Mesendoderm (in vitro differentiated cells): Measurements from ENCODE around the gene SMPDL3B.

ENCODE experiments used
- DNase-seq: peaks from one replicate; pipeline ENCODE4 v3.0.0; 2013
- H2AK5ac ChIP-seq: 2 replicates; pipeline ENCODE4 v1.6.1; 2013; ENCODE audit warnings: low read length, inconsistent platforms
- H2BK120ac ChIP-seq: 2 replicates; pipeline ENCODE4 v1.6.1; 2013; ENCODE audit warnings: low read depth, mild to moderate bottlenecking, low read length, moderate library complexity, mixed read lengths
- H2BK15ac ChIP-seq: replicated peaks from 2 replicates; pipeline ENCODE4 v1.6.1; 2013; ENCODE audit warnings: low read depth, mild to moderate bottlenecking, moderate library complexity
- H2BK5ac ChIP-seq: 2 replicates; pipeline ENCODE4 v1.6.1; 2013; ENCODE audit warnings: low read length, inconsistent platforms
- H3K18ac ChIP-seq: 2 replicates; pipeline ENCODE4 v1.6.1; 2013; ENCODE audit warnings: mild to moderate bottlenecking, low read length, mixed read lengths
- H3K23ac ChIP-seq: one replicate; pipeline ENCODE4 v1.6.1; 2013; ENCODE audit warnings: low read length
- H3K27ac ChIP-seq: 2 replicates; pipeline ENCODE4 v1.5.1; 2013; ENCODE audit warnings: low read depth, mild to moderate bottlenecking, inconsistent platforms, low read length, moderate library complexity
- H3K27me3 ChIP-seq: 2 replicates; pipeline ENCODE4 v1.6.1; 2013; ENCODE audit warnings: low read length, control low read depth, mild to moderate bottlenecking, inconsistent platforms; ENCODE audit not compliant: insufficient read depth, poor library complexity
- H3K36me3 ChIP-seq: 2 replicates; pipeline ENCODE4 v1.6.1; 2013; ENCODE audit warnings: low read length, inconsistent platforms; ENCODE audit not compliant: control insufficient read depth, insufficient read depth
- H3K4ac ChIP-seq: one replicate; pipeline ENCODE4 v1.6.1; 2013; ENCODE audit warnings: low read depth, mild to moderate bottlenecking, low read length, moderate library complexity
- H3K4me1 ChIP-seq: 2 replicates; pipeline ENCODE4 v1.6.1; 2013; ENCODE audit warnings: low read depth, low read length, inconsistent platforms; ENCODE audit not compliant: control insufficient read depth
- H3K4me2 ChIP-seq: 2 replicates; pipeline ENCODE4 v1.6.1; 2013; ENCODE audit warnings: low read length
- H3K4me3 ChIP-seq: 2 replicates; pipeline ENCODE4 v1.5.1; 2013; ENCODE audit warnings: mild to moderate bottlenecking, low read length
- H3K56ac ChIP-seq: one replicate; pipeline ENCODE4 v1.6.1; 2013; ENCODE audit warnings: low read length
- H3K79me1 ChIP-seq: 2 replicates; pipeline ENCODE4 v1.6.1; 2013; ENCODE audit warnings: low read length, inconsistent platforms
- H3K79me2 ChIP-seq: 2 replicates; pipeline ENCODE4 v1.6.1; 2013; ENCODE audit warnings: mild to moderate bottlenecking, low read length; ENCODE audit not compliant: control insufficient read depth, insufficient read depth
- H3K9ac ChIP-seq: 2 replicates; pipeline ENCODE4 v1.6.1; 2013; ENCODE audit warnings: low read length, inconsistent platforms
- H4K5ac ChIP-seq: one replicate; pipeline ENCODE4 v1.6.1; 2013; ENCODE audit warnings: low read length
- H4K8ac ChIP-seq: one replicate; pipeline ENCODE4 v1.6.1; 2013; ENCODE audit warnings: low read depth, mild to moderate bottlenecking, control low read depth, low read length, moderate library complexity
- WGBS: extraction: QIAGEN DNeasy Blood & Tissue Kit; methylation state at CpG from one replicate; pipeline ENCODE4 v1.1.7; 2013; ENCODE audit warnings: low lambda C conversion rate, missing lambda C conversion rate; ENCODE audit not compliant: insufficient coverage; ENCODE audit errors: extremely low coverage; 5-methylcytosine and 5-hydroxymethylcytosine counted together

The SMPDL3B gene

DNA sequence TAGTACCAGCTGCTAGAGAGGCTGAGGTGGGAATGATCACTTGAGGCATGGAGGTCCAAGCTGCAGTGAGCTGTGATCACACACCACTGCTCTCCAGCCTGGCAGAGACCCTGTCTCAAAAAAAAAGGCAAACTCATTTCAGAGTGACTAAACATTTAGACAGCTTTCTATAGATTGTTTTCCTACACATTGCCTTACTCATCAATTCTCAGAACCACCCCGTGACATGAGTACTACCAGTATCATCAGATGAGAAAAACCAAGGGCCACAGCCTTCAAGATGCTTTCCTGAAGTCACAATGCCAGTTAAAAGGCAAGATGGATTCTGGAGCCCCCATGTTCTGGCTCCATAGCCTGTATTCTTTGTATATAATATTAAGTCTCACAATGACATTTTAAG is 22.4 kb upstream of the SMPDL3B start:
- H3K9ac ChIP-seq = no peak overlapping the region
- H2BK120ac ChIP-seq = no peak overlapping the region
- H2BK5ac ChIP-seq = no peak overlapping the region
- no peaks in the 10 kb centered on the region for H3K27me3 ChIP-seq
- no peak overlapping the region for H3K4me3 ChIP-seq
- no peak for DNase-seq
- H3K4me2 ChIP-seq = no peak overlapping the region
- no peak overlapping the region for H4K8ac ChIP-seq
- H3K4me1 ChIP-seq = no peaks in the 10 kb centered on the region
- H3K56ac ChIP-seq = no peak overlapping the region
- no peak overlapping the region for H2AK5ac ChIP-seq
- H3K36me3 ChIP-seq = peaks cover 3% of the 10 kb centered on the region
- no CpG with 5 or more reads among the region's 1 CpG for WGBS
- H3K79me2 ChIP-seq = peaks cover 2% of the 10 kb centered on the region
- peaks cover 2% of the 10 kb centered on the region for H3K79me1 ChIP-seq
- H3K18ac ChIP-seq = no peak overlapping the region
- no peak overlapping the region for H4K5ac ChIP-seq
- H3K27ac ChIP-seq = no peak overlapping the region
- H3K4ac ChIP-seq = no peak overlapping the region
- H2BK15ac ChIP-seq = no peak overlapping the region
- H3K23ac ChIP-seq = no peak overlapping the region

DNA sequence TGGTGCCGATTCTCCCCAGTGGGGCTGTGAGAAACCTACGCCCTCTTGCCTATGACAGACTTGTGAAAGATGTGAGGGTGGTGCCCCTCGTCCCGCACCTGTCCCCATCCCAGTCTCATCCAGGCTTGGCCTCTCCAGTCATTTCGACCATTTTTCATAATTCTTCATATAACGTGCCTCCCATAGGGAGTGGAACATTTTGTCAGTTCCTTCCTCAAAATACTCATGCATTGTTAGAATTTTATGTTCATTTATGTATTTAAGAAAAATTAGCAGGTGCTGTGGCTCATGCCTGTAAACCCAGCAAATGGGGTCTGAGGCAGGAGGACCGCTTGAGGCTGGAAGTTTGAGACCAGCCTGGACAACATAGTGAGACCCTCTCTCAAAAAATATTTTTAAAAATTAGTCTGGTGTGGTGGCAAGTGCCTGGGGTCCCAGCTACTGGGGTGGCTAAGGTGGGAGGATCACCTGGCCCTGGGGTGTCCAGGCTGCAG is 19.7 kb upstream of the SMPDL3B start:
- Histone ChIP-seq H3K4me2 (no peak overlapping the region), H3K23ac (no peak overlapping the region), H3K4me1 (no peaks in the 10 kb centered on the region), H4K5ac (peak overlapping the region; percentile 26), H2BK120ac (no peak overlapping the region), H2BK5ac (no peak overlapping the region), H2AK5ac (no peak overlapping the region), H3K27me3 (no peaks in the 10 kb centered on the region), H3K18ac (no peak overlapping the region), H3K79me1 (no peaks in the 10 kb centered on the region), H3K4ac (peak overlapping the region; percentile 10), H3K36me3 (peaks cover 2% of the 10 kb centered on the region), H3K27ac (no peak overlapping the region), H3K56ac (no peak overlapping the region), H2BK15ac (no peak overlapping the region), H3K9ac (no peak overlapping the region), H3K79me2 (peaks cover 2% of the 10 kb centered on the region), H3K4me3 (no peak overlapping the region), H4K8ac (no peak overlapping the region)
- WGBS = no CpG with 5 or more reads among the region's 7 CpGs
- DNase-seq = no peak

GRCh38 chr1:27922272-27922671 is 12.5 kb upstream of the SMPDL3B start:
- Histone ChIP-seq H3K4me3 (no peak overlapping the region), H3K9ac (no peak overlapping the region), H2BK120ac (no peak overlapping the region), H3K4me2 (no peak overlapping the region), H3K27me3 (no peaks in the 10 kb centered on the region), H3K4ac (no peak overlapping the region), H4K5ac (no peak overlapping the region), H4K8ac (no peak overlapping the region), H3K4me1 (no peaks in the 10 kb centered on the region), H3K23ac (no peak overlapping the region), H3K18ac (no peak overlapping the region), H3K79me2 (no peaks in the 10 kb centered on the region), H3K36me3 (no peaks in the 10 kb centered on the region), H2AK5ac (no peak overlapping the region), H3K56ac (no peak overlapping the region), H2BK5ac (no peak overlapping the region), H2BK15ac (no peak overlapping the region), H3K79me1 (no peaks in the 10 kb centered on the region), H3K27ac (no peak overlapping the region)
- no CpG with 5 or more reads among the region's 3 CpGs for WGBS
- no peak for DNase-seq

DNA sequence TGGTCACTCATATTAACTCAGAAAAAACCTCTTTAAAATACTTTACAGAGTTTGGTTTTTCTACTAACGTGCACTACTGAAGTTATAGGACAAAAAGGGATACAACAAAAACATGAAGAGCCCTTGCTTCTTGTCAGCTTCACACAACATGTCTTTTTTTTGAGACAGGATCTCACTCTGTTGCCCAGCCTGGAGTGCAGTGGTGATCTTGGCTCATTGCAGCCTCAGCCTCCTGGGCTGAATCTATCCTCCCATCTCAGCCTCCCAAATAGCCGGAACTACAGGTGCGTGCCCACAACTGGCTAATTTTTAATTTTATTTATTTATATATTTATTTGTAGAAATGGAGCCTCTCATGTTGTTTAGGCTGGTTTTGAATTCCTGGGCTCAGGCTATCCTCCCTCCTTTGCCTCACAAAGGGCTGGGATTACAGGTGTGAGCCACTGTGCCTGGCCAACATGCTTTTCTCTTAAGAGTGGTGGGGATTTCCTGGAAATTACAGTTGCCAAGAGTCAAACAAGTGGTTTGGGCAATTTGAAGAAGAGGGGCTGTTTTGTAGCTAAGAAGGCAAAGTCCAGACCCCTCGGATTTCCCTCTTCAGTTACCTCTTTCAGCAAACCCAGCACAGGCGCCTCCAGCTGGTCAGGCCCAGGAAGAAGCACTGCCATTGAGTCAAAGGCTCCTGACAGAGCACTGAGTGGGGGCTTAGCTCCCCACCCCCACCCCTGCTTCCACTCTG is 6.4 kb upstream of the SMPDL3B start:
- no peaks in the 10 kb centered on the region for H3K27me3 ChIP-seq
- no peak overlapping the region for H3K9ac ChIP-seq
- H4K5ac ChIP-seq = no peak overlapping the region
- H2AK5ac ChIP-seq = no peak overlapping the region
- no peak overlapping the region for H2BK5ac ChIP-seq
- no peak overlapping the region for H4K8ac ChIP-seq
- no peak overlapping the region for H3K27ac ChIP-seq
- no peaks in the 10 kb centered on the region for H3K79me1 ChIP-seq
- no peak overlapping the region for H3K4me3 ChIP-seq
- H3K56ac ChIP-seq = no peak overlapping the region
- WGBS = no CpG with 5 or more reads among the region's 5 CpGs
- no peaks in the 10 kb centered on the region for H3K36me3 ChIP-seq
- H3K18ac ChIP-seq = no peak overlapping the region
- DNase-seq = no peak
- no peak overlapping the region for H2BK120ac ChIP-seq
- no peak overlapping the region for H2BK15ac ChIP-seq
- no peaks in the 10 kb centered on the region for H3K4me1 ChIP-seq
- no peak overlapping the region for H3K23ac ChIP-seq
- no peak overlapping the region for H3K4me2 ChIP-seq
- H3K79me2 ChIP-seq = no peaks in the 10 kb centered on the region
- no peak overlapping the region for H3K4ac ChIP-seq

GRCh38 chr1:27931184-27931583 is 3.6 kb upstream of the SMPDL3B start:
- Histone ChIP-seq H4K8ac (no peak overlapping the region), H4K5ac (no peak overlapping the region), H2BK5ac (no peak overlapping the region), H3K27ac (no peak overlapping the region), H3K4me1 (peaks cover 5% of the 10 kb centered on the region), H2BK120ac (no peak overlapping the region), H3K79me2 (no peaks in the 10 kb centered on the region), H3K4me3 (no peak overlapping the region), H3K4me2 (no peak overlapping the region), H3K27me3 (no peaks in the 10 kb centered on the region), H3K56ac (no peak overlapping the region), H3K79me1 (no peaks in the 10 kb centered on the region), H3K36me3 (no peaks in the 10 kb centered on the region), H3K4ac (no peak overlapping the region), H3K9ac (no peak overlapping the region), H2AK5ac (no peak overlapping the region), H3K23ac (no peak overlapping the region), H3K18ac (no peak overlapping the region), H2BK15ac (no peak overlapping the region)
- WGBS = no CpG with 5 or more reads among the region's 6 CpGs
- no peak for DNase-seq

DNA sequence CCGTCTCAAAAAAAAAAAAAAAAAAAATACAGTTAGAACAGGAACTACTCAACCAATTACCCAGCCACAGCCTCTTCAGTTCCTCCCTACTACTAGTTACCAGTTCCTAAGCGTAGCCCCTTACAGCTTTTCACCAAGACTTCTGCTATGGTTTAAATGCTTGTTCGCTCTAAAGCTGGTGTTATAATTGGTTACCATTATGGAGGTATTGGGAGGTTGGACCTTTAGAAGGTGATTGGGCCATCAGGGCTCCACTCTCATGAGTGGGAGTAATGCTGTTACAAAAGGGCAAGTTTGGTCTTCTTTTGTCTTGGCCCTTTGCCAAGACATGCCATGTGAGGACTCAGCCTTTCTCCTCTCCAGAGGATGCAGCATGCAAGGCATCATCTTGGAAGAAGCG is 3.0 kb upstream of the SMPDL3B start:
- no CpG with 5 or more reads among the region's 4 CpGs for WGBS
- H3K23ac ChIP-seq = no peak overlapping the region
- no peaks in the 10 kb centered on the region for H3K79me1 ChIP-seq
- DNase-seq = no peak
- H2BK15ac ChIP-seq = no peak overlapping the region
- no peak overlapping the region for H3K4me2 ChIP-seq
- H4K5ac ChIP-seq = no peak overlapping the region
- H4K8ac ChIP-seq = no peak overlapping the region
- H3K4ac ChIP-seq = no peak overlapping the region
- no peak overlapping the region for H3K27ac ChIP-seq
- no peaks in the 10 kb centered on the region for H3K27me3 ChIP-seq
- no peak overlapping the region for H3K4me3 ChIP-seq
- no peak overlapping the region for H3K18ac ChIP-seq
- H2BK5ac ChIP-seq = no peak overlapping the region
- no peaks in the 10 kb centered on the region for H3K36me3 ChIP-seq
- H2AK5ac ChIP-seq = no peak overlapping the region
- peaks cover 5% of the 10 kb centered on the region for H3K4me1 ChIP-seq
- H3K56ac ChIP-seq = no peak overlapping the region
- H2BK120ac ChIP-seq = no peak overlapping the region
- no peaks in the 10 kb centered on the region for H3K79me2 ChIP-seq
- H3K9ac ChIP-seq = no peak overlapping the region
